Skeletal muscle tissue (tissue), 4 donors: Measurements from ENCODE around the gene SLCO4A1. TPM values are rescaled to one million over a fixed set of nuclear protein-coding genes. Genes with fewer than 3 reads are reported as not detected.

Experiments used
- H3K27ac ChIP-seq: one replicate; pipeline ENCODE4 v1.7.0; 2013; ENCODE audit warnings: mild to moderate bottlenecking, low read depth, low read length, inconsistent platforms
- H3K27me3 ChIP-seq, 3 donors: one replicate each; pipeline ENCODE4 v1.7.0; 2013; ENCODE audit warnings: low read length in 3 of 3; ENCODE audit not compliant: control insufficient read depth in 3 of 3, insufficient read depth in 3 of 3
- H3K36me3 ChIP-seq, 3 donors: one replicate each; pipeline ENCODE4 v1.7.0; 2013; ENCODE audit warnings: low read length in 3 of 3; ENCODE audit not compliant: control insufficient read depth in 3 of 3, insufficient read depth in 3 of 3
- H3K4me1 ChIP-seq, 3 donors: one replicate each; pipeline ENCODE4 v1.7.0; 2013; ENCODE audit warnings: low read length in 3 of 3, mild to moderate bottlenecking in 3 of 3; ENCODE audit not compliant: control insufficient read depth in 3 of 3, insufficient read depth in 3 of 3
- H3K4me3 ChIP-seq, 3 donors: one replicate each; pipeline ENCODE4 v1.7.0; 2013; ENCODE audit warnings: low read length in 3 of 3
- H3K9ac ChIP-seq, 3 donors: one replicate each; pipeline ENCODE4 v1.7.0; 2013; ENCODE audit warnings: low read length in 3 of 3, mild to moderate bottlenecking in 3 of 3, moderate library complexity in 2 of 3, low read depth in 1 of 3
- H3K9me3 ChIP-seq, 3 donors: one replicate each; pipeline ENCODE4 v1.7.0; 2013; ENCODE audit warnings: low read length in 3 of 3; ENCODE audit not compliant: control insufficient read depth in 3 of 3
- total RNA-seq: library from RNA; depleted of rRNA; stranded (reverse); fragments of >200 nt; gene quantifications from one replicate; pipeline ENCODE4 v1.2.3, GENCODE V29; 2014
- donor health status: Osteomylitis.

Gene SLCO4A1
- total RNA-seq, 1 donor from 2014 or later = not detected

DNA sequence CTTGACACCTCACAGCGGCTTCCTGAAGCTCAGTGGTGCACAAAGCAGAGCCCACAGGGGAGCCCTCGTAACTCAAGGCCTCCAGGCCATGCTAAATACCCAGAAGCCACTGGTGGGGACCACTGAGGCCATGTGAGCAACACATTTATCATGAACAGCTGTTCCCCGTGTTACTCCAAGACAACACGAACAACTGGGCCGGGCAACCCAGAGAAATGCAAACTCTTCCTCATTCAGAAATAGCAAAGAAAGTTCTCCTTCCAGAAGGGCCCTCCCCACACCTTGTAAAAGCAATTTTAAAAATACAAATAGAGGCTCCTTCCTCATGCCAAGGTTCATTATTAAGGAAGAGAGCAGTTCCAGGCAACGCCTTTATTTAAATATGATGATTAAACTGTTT lies 36.3 kb upstream of the SLCO4A1 start:
- H3K27ac ChIP-seq = no peak overlapping the region
- peaks cover 22 to 58% (median 46%) of the 10 kb centered on the region in 3 donors for H3K27me3 ChIP-seq
- H3K9ac ChIP-seq = no peak overlapping the region
- no peak overlapping the region for H3K4me3 ChIP-seq
- H3K4me1 ChIP-seq = peaks cover 16 to 32% (median 18%) of the 10 kb centered on the region in 3 donors
- H3K36me3 ChIP-seq = no peaks in the 10 kb centered on the region
- peaks cover 0 to 2% (median 0%) of the 10 kb centered on the region in 3 donors for H3K9me3 ChIP-seq

DNA sequence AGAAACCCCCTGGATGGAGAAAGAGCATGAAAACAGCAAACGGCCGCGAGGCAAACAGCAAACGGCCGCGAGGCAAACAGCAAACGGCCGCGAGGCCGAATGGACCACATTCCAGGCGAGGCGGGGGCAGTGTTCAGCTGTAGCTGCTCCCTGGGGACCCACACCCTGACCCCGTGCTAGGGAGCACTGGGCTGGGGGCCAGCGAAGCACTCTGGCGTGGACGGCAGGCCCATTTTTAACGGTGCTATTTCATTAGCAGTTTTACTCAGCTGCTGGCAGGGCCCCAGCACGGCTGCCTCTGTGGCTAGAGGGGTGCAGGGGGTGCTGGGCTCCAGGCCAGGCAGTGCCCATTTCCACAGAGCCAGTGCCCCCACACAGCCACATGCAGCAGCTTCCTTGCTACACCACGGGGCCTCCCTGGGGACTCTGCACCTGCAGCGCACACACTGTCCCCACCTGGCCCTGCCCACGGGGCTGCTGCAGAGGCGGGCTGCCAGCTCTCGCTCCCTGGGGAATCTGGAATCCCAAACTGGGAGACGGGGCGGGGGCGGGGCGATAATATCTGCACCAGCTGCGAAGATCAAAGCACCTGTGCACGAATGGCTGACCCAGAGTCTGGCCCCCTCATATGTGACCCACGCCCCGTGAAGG lies 35.6 kb upstream of the SLCO4A1 start:
- Histone ChIP-seq H3K36me3 (no peaks in the 10 kb centered on the region), H3K27ac (no peak overlapping the region), H3K4me1 (peaks cover 16 to 32% (median 18%) of the 10 kb centered on the region in 3 donors), H3K9ac (no peak overlapping the region), H3K4me3 (no peak overlapping the region), H3K9me3 (peaks cover 0 to 5% (median 0%) of the 10 kb centered on the region in 3 donors), H3K27me3 (peaks cover 29 to 64% (median 49%) of the 10 kb centered on the region in 3 donors)

DNA sequence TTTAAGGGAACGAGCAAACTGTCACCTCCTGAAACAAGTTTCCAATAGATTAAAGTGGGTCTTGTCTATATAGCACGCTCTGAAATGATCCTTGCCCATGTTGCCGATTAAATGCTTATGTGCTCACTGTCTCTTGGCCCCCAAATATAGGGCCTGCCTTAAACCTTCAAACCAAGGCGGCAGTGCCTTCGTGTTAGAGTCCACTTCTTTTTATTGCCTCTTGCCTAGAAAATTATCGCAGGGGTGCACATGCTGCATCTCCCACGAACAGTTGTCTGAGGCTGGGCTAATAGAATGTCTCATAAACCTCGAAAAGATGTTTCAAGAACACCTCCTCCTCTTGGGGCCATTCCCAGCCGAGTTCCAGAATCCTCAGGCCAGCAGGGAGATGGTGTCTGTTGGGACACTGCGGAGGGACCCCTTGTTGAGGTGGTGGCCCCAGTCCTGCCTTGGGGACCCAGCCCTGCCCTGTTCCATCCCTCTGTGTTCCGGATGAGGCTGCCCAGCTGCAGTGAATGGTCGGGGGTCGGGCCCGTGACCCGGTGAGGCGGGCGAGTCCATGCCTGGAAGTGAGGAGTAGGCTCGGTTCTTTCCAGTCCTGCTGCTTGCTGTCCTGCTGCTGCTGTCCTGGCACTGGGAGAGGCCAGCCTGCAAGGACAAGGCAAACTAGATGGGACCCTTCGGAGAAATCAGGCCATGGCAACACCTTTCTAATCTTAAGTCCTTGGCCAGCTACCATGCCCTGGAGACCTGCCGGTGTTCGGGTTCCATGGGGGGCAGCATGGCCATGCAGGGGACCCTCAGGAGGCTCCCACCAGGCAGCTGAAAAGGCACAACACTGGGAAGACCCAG lies 34.7 kb upstream of the SLCO4A1 start:
- Histone ChIP-seq H3K9me3 (peaks cover 0 to 5% (median 0%) of the 10 kb centered on the region in 3 donors), H3K27me3 (peaks cover 34 to 69% (median 51%) of the 10 kb centered on the region in 3 donors), H3K27ac (no peak overlapping the region), H3K36me3 (no peaks in the 10 kb centered on the region), H3K4me1 (peaks cover 14 to 27% (median 16%) of the 10 kb centered on the region in 3 donors), H3K4me3 (no peak overlapping the region), H3K9ac (no peak overlapping the region)

DNA sequence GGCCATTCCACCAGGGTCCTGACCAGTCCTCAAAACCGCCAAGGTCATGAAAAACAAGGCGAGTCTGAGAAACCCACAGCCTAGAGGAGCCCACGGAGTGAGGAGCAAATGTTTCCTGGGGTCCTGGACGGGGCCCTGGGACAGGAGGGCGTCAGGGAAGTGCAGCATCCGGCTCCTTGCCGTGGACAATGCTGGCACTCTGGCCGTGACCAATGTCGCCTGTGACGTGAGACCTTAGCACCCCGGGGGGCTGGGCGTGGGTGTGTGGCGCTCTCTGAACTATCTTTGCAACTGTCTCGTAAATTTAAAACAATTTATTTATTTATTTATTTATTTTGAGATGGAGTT lies 34.1 kb upstream of the SLCO4A1 start:
- Histone ChIP-seq H3K36me3 (no peaks in the 10 kb centered on the region), H3K9me3 (peaks cover 0 to 5% (median 0%) of the 10 kb centered on the region in 3 donors), H3K27me3 (peaks cover 31 to 66% (median 49%) of the 10 kb centered on the region in 3 donors), H3K27ac (no peak overlapping the region), H3K4me1 (peaks cover 9 to 21% (median 11%) of the 10 kb centered on the region in 3 donors), H3K9ac (no peak overlapping the region), H3K4me3 (no peak overlapping the region)

DNA sequence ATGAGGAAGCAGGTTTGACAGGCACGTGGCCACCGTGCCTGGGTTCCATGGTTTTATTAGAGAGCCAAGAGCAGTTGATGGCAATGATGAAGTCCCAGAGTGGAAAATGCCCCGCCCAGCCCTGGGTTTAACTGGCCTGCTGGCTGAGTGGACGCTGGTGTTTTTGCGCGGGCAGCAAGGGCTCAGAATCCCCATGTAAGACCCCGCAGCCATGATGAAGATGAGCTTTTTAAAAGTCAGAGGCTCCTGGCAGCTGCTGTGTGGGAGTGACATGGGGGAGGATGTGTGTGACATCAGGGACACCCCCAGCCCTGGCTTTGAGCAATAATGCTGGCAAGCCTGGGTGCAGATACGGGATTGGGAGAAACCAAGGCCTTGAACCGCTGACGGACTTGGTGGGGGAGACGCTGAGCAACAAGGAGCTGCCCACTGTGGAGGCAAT lies 33.0 kb upstream of the SLCO4A1 start:
- Histone ChIP-seq H3K27me3 (peaks cover 28 to 59% (median 47%) of the 10 kb centered on the region in 3 donors), H3K36me3 (no peaks in the 10 kb centered on the region), H3K27ac (no peak overlapping the region), H3K4me1 (peaks cover 6 to 12% (median 8%) of the 10 kb centered on the region in 3 donors), H3K4me3 (no peak overlapping the region), H3K9me3 (peaks cover 0 to 5% (median 0%) of the 10 kb centered on the region in 3 donors), H3K9ac (no peak overlapping the region)

DNA sequence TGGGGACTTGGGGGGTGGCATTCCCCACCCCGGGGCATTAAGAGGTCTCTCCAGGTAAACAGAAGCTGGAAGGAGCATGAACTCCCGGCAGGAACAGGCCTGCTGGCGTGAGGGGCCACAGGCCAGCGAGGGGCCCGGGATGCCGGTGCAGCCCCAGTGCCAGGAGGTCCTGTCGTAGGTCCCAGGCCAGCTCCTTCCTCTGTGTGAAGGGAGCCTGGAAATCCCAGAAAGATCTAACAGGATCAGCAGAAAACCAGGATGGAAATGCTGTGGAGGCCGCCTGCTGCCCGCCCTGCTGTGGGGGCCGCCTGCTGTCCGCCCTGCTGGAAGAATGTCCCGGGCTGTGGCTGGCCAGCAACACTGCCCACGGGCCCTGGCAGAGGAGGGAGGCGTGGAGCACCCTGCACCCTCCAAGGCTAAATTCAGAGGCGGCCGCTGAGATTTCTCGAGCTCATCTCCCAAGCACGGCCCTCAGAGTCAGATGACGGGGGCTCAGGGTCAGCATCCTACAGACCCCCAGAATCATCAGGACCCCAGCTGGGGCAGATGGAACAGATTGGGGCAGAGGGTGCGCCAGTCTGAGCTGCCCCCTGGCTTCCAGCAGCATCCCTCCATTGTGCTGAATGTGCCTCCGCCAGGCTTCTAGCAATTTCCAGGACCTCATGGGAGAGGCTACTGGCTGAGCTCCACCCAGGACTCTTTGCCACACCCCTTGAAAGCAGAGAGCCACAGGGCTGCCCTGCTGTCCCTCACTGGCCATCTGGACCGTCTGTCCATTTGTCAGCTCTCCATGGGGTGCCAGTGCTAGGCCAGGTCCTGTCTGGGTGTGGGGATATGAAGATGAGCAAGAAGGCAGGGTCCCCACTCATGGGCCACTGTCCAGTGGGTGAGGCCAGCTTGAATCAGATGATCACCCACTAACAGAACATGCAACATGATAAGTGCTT lies 32.2 kb upstream of the SLCO4A1 start:
- Histone ChIP-seq H3K9me3 (peaks cover 0 to 5% (median 0%) of the 10 kb centered on the region in 3 donors), H3K27ac (no peak overlapping the region), H3K27me3 (peaks cover 33 to 57% (median 47%) of the 10 kb centered on the region in 3 donors), H3K4me1 (peaks cover 6 to 9% (median 8%) of the 10 kb centered on the region in 3 donors), H3K4me3 (no peak overlapping the region), H3K36me3 (no peaks in the 10 kb centered on the region), H3K9ac (no peak overlapping the region)

DNA sequence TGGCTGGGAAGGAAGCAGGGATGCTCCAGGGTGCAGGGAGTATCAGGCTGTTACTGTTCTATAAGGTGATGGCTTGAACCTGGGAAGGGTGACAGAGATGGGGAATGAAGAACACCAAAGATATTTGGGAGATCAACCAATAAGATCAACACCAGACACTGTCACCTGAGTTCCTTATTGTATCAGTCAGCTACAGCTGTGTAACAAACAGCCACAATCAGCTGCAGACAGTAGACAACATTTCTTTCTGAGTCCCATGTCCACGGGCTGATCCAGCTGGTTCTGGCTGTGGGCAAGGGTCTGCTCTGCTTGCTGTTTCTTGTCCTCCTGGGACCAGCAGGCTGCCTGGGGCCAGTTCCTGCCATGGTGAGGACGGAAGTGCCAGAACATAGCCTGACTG lies 31.3 kb upstream of the SLCO4A1 start:
- Histone ChIP-seq H3K36me3 (no peaks in the 10 kb centered on the region), H3K4me3 (no peak overlapping the region), H3K9ac (no peak overlapping the region), H3K27ac (no peak overlapping the region), H3K27me3 (peaks cover 34 to 50% (median 44%) of the 10 kb centered on the region in 3 donors), H3K9me3 (peaks cover 0 to 5% (median 0%) of the 10 kb centered on the region in 3 donors), H3K4me1 (peaks cover 6 to 8% (median 6%) of the 10 kb centered on the region in 3 donors)

DNA sequence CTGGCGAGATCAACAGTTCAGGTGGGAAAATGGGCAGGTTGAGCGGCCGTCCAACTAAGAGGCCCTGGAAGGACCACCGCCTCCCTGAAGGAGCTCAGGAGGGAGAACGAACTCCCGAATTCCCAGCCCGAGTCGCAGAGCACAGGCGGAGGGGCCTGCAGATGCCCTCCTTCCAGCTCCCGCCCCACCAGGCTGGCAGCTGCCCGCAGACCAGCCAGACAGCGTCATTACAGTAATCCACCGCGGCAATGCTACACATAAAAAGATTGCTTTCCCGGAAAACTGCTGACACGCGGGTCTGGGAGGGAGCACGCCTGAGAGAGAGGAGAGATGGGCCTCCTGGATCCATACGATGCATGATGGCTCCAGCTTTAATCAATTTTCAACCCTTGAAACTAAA lies 30.5 kb upstream of the SLCO4A1 start:
- Histone ChIP-seq H3K27ac (no peak overlapping the region), H3K27me3 (peaks cover 34 to 44% (median 40%) of the 10 kb centered on the region in 3 donors), H3K36me3 (no peaks in the 10 kb centered on the region), H3K4me1 (peaks cover 4 to 7% (median 5%) of the 10 kb centered on the region in 3 donors), H3K9me3 (peaks cover 0 to 5% (median 0%) of the 10 kb centered on the region in 3 donors), H3K9ac (no peak overlapping the region), H3K4me3 (no peak overlapping the region)
